Measurements from ENCODE around the gene GSTO2.

- TF ChIP-seq FOXP2 (optimal IDR thresholded peaks at IDR 0.05; ENCODE audit: control extremely low read depth, extremely low read length, insufficient read depth), result no peak
- TF ChIP-seq EZH2 (IDR thresholded peaks at IDR 0.05), result no peak
- TF ChIP-seq POLR2AphosphoS5 (IDR thresholded peaks at IDR 0.05; ENCODE audit: borderline replicate concordance, low read depth, low read length), result no peak
Measured at GRCh38 chr10:104321226-104321625, 52.2 kb downstream of the GSTO2 start.

All from SK-N-MC (cell line).